ENCODE measurements around the gene TLR8. TPM values are rescaled to one million over a fixed set of nuclear protein-coding genes. Genes with fewer than 3 reads are reported as not detected.

TLR8 gene
- total and polyA plus RNA-seq, 2 of the 13 experiments (the other 11 are each of a cell fraction or from before 2014, with no cell fraction given) = not detected

- TF ChIP-seq ZNF503 (CRISPR knock-in tag; IDR thresholded peaks at IDR 0.05) (no peak), HDAC6 (IDR thresholded peaks at IDR 0.05; ENCODE audit: low read depth, low read length) (no peak), SNAI1 (CRISPR knock-in tag; IDR thresholded peaks at IDR 0.05; ENCODE audit: borderline replicate concordance) (no peak), IRF9 (CRISPR knock-in tag; IDR thresholded peaks at IDR 0.05; ENCODE audit: borderline replicate concordance) (no peak), RAD21 (CRISPR knock-in tag; IDR thresholded peaks at IDR 0.05) (peak; percentile 46; the same call in 1 of the 2 replicates), MIER2 (CRISPR knock-in tag; IDR thresholded peaks at IDR 0.05) (no peak), ZNF335 (CRISPR knock-in tag; IDR thresholded peaks at IDR 0.05) (no peak), CTCF (CRISPR knock-in tag; IDR thresholded peaks at IDR 0.05) (peak; percentile 70), ZBTB38 (CRISPR knock-in tag; IDR thresholded peaks at IDR 0.05) (no peak), ATF4 (CRISPR knock-in tag; IDR thresholded peaks at IDR 0.05) (no peak), ZNF343 (CRISPR knock-in tag; IDR thresholded peaks at IDR 0.05) (no peak), STAG1 (CRISPR knock-in tag; IDR thresholded peaks at IDR 0.05) (peak; percentile 76), CEBPB (IDR thresholded peaks at IDR 0.05; ENCODE audit: borderline replicate concordance, low read depth, low read length) (no peak), SMC3 (IDR thresholded peaks at IDR 0.05; ENCODE audit: low read length) (peak; percentile 86), ELF3 (CRISPR knock-in tag; IDR thresholded peaks at IDR 0.05) (no peak), ZNF567 (CRISPR knock-in tag; IDR thresholded peaks at IDR 0.05; ENCODE audit: borderline replicate concordance) (no peak), CREB1 (IDR thresholded peaks at IDR 0.05) (no peak), CREB1 (CRISPR knock-in tag; IDR thresholded peaks at IDR 0.05) (no peak), GFI1 (CRISPR knock-in tag; IDR thresholded peaks at IDR 0.05; ENCODE audit: borderline replicate concordance) (no peak), NPAS2 (CRISPR knock-in tag; IDR thresholded peaks at IDR 0.05; ENCODE audit: borderline replicate concordance) (no peak), TBL1XR1 (IDR thresholded peaks at IDR 0.05; ENCODE audit: borderline replicate concordance, low read length, partially characterized antibody) (no peak)
Observed at GRCh38 chrX:12894074-12895030, 12.1 kb upstream of the TLR8 start (continued).

All from HepG2 (cell line).